H1 (cell line): Measurements from ENCODE around the gene MBTPS1. TPM values are rescaled to one million over a fixed set of nuclear protein-coding genes. Genes with fewer than 3 reads are reported as not detected.

Source experiments
- CTCF ChIA-PET: fragments of 300-600 bp; sonication (Branson Sonifier 250); formaldehyde crosslinking; loops from one replicate; lab custom pipeline; 2021; ENCODE audit not compliant: partially characterized antibody; lab: Charles Lee
- POLR2A ChIA-PET: fragments of 300-600 bp; sonication (Branson Sonifier 250); formaldehyde crosslinking; loops from one replicate; lab custom pipeline; 2021; ENCODE audit warnings: inconsistent platforms; ENCODE audit not compliant: partially characterized antibody; lab: Charles Lee
- DNase-seq, 2 experiments: peaks; one replicate each; pipeline versions ENCODE4 v3.0.0 to v3.0.0-alpha.2; 2010 to 2022; ENCODE audit warnings: low spot score in 2 of 2, low read depth in 1 of 2, mixed read lengths in 1 of 2
- FAIRE-seq: peaks from 2 replicates; lab custom pipeline; 2011; peaks lifted over from hg19 to GRCh38; lab: Jason Lieb, UNC
- H2AFZ ChIP-seq: 2 replicates; pipeline ENCODE4 v1.8.1; 2012; ENCODE audit warnings: low read length, inconsistent platforms
- H2AK5ac ChIP-seq: 2 replicates; pipeline ENCODE4 v1.6.1; 2013; ENCODE audit warnings: low read depth, low read length
- H2BK120ac ChIP-seq: replicated peaks from 2 replicates; pipeline ENCODE3; 2013; ENCODE audit warnings: low read depth, low read length, inconsistent platforms
- H2BK12ac ChIP-seq: 2 replicates; pipeline ENCODE4 v1.6.1; 2013; ENCODE audit warnings: low read depth, low read length
- H2BK15ac ChIP-seq: 2 replicates; pipeline ENCODE4 v1.6.1; 2013; ENCODE audit warnings: low read length
- H2BK20ac ChIP-seq: 2 replicates; pipeline ENCODE4 v1.6.1; 2013; ENCODE audit warnings: low read length
- H2BK5ac ChIP-seq: 2 replicates; pipeline ENCODE4 v1.6.1; 2013; ENCODE audit warnings: low read depth, low read length
- H3K14ac ChIP-seq: 2 replicates; pipeline ENCODE4 v1.6.1; 2013; ENCODE audit warnings: inconsistent platforms; ENCODE audit not compliant: insufficient read length
- H3K18ac ChIP-seq: 2 replicates; pipeline ENCODE4 v1.6.1; 2013; ENCODE audit warnings: low read length; ENCODE audit errors: extremely low read depth
- H3K23ac ChIP-seq: 2 replicates; pipeline ENCODE4 v1.6.1; 2013; ENCODE audit warnings: inconsistent platforms; ENCODE audit not compliant: insufficient read length
- H3K23me2 ChIP-seq: 2 replicates; pipeline ENCODE4 v1.6.1; 2013; ENCODE audit warnings: low read depth, low read length
- H3K27ac ChIP-seq: 2 replicates; pipeline ENCODE4 v1.6.1; 2011; ENCODE audit warnings: low read depth, low read length, inconsistent platforms
- H3K27me3 ChIP-seq, 4 experiments: replicated peaks in 1 of 4; 1 replicate in 1 of 4; 2 replicates in 3 of 4; pipeline versions ENCODE4 v1.6.1 to v1.8.1; 2011 to 2013; ENCODE audit warnings: low read length in 3 of 4, mild to moderate bottlenecking in 3 of 4, inconsistent platforms in 2 of 4, mixed read lengths in 2 of 4, moderate library complexity in 1 of 4; ENCODE audit not compliant: control insufficient read depth in 3 of 4, insufficient read depth in 3 of 4; ENCODE audit errors: extremely low read depth in 1 of 4
- H3K36me3 ChIP-seq, 4 experiments: 2 replicates each; pipeline versions ENCODE4 v1.6.1 to v1.8.1; 2011 to 2013; ENCODE audit warnings: mild to moderate bottlenecking in 4 of 4, low read length in 3 of 4, moderate library complexity in 2 of 4, control low read depth in 1 of 4, inconsistent platforms in 1 of 4; ENCODE audit not compliant: insufficient read depth in 4 of 4, control insufficient read depth in 2 of 4
- H3K4ac ChIP-seq: replicated peaks from 2 replicates; pipeline ENCODE3; 2013; ENCODE audit warnings: low read length, low read depth, mixed read lengths, inconsistent platforms; ENCODE audit not compliant: insufficient read length
- H3K4me1 ChIP-seq, 4 experiments: replicated peaks in 1 of 4; 1 replicate in 1 of 4; 2 replicates in 3 of 4; pipeline versions ENCODE4 v1.6.1 to v1.8.1; 2011 to 2013; ENCODE audit warnings: low read length in 3 of 4, inconsistent platforms in 2 of 4, mixed read lengths in 1 of 4; ENCODE audit not compliant: insufficient read depth in 4 of 4, control insufficient read depth in 3 of 4
- H3K4me2 ChIP-seq, 2 experiments: 2 replicates each; pipeline versions ENCODE4 v1.6.1 to v1.8.1; 2011 to 2013; ENCODE audit warnings: low read depth in 2 of 2, low read length in 2 of 2, control low read depth in 1 of 2, inconsistent platforms in 1 of 2, mild to moderate bottlenecking in 1 of 2; ENCODE audit not compliant: insufficient read depth in 1 of 2
- H3K4me3 ChIP-seq, 4 experiments: fragments of 200-600, 300-600 bp in 1 of 4; sonication (generic), shearing (Covaris generic), sonication (Bioruptor Twin) in 1 of 4; 2 replicates each; pipeline versions ENCODE4 v1.5.1 to v1.8.1; 2011 to 2016; ENCODE audit warnings: low read length in 4 of 4, low read depth in 3 of 4, control low read depth in 2 of 4, inconsistent platforms in 2 of 4, mild to moderate bottlenecking in 2 of 4, mixed read lengths in 1 of 4, moderate library complexity in 1 of 4; ENCODE audit not compliant: insufficient read depth in 2 of 4; ENCODE audit errors: extremely low read depth in 1 of 4
- H3K56ac ChIP-seq: replicated peaks from 2 replicates; pipeline ENCODE3; 2013; ENCODE audit warnings: low read depth, mild to moderate bottlenecking, mixed read lengths, low read length, inconsistent platforms; ENCODE audit not compliant: insufficient read length
- H3K79me1 ChIP-seq: 2 replicates; pipeline ENCODE4 v1.6.1; 2013; ENCODE audit warnings: low read depth, low read length, control low read depth
- H3K79me2 ChIP-seq, 2 experiments: 2 replicates each; pipeline versions ENCODE4 v1.6.1 to v1.8.1; 2012 to 2013; ENCODE audit warnings: low read length in 2 of 2, mild to moderate bottlenecking in 2 of 2, inconsistent platforms in 1 of 2; ENCODE audit not compliant: insufficient read depth in 2 of 2, control insufficient read depth in 1 of 2
- H3K9ac ChIP-seq, 4 experiments: replicated peaks in 1 of 4; 1 replicate in 1 of 4; 2 replicates in 3 of 4; pipeline versions ENCODE4 v1.6.1 to v1.8.1; 2011 to 2013; ENCODE audit warnings: low read depth in 3 of 4, low read length in 3 of 4, control low read depth in 2 of 4, mild to moderate bottlenecking in 2 of 4, moderate library complexity in 2 of 4, inconsistent platforms in 1 of 4; ENCODE audit errors: extremely low read depth in 1 of 4
- H3K9me3 ChIP-seq, 2 experiments: 2 replicates each; pipeline versions ENCODE4 v1.6.1 to v1.8.1; 2012 to 2013; ENCODE audit warnings: mild to moderate bottlenecking in 2 of 2, moderate library complexity in 2 of 2, control low read depth in 1 of 2, inconsistent platforms in 1 of 2, low read depth in 1 of 2, low read length in 1 of 2, mixed read lengths in 1 of 2; ENCODE audit not compliant: insufficient read depth in 2 of 2
- H4K20me1 ChIP-seq, 2 experiments: replicated peaks in 1 of 2; 2 replicates each; pipeline versions ENCODE3 to v1.8.1; 2011 to 2013; ENCODE audit warnings: inconsistent platforms in 2 of 2, low read length in 2 of 2, mild to moderate bottlenecking in 1 of 2; ENCODE audit not compliant: insufficient read depth in 2 of 2, control insufficient read depth in 1 of 2
- H4K5ac ChIP-seq: 2 replicates; pipeline ENCODE4 v1.6.1; 2013; ENCODE audit warnings: low read length, low read depth, mixed read lengths, inconsistent platforms; ENCODE audit not compliant: insufficient read length
- H4K8ac ChIP-seq: 2 replicates; pipeline ENCODE4 v1.8.0; 2013; ENCODE audit warnings: mild to moderate bottlenecking, moderate library complexity, low read length, inconsistent platforms; ENCODE audit not compliant: insufficient read depth; ENCODE audit errors: extremely low read depth
- H4K91ac ChIP-seq: replicated peaks from 2 replicates; pipeline ENCODE3; 2013; ENCODE audit warnings: low read length, mixed read lengths, inconsistent platforms; ENCODE audit not compliant: insufficient read length
- CHD1 ChIP-seq: IDR thresholded peaks from 2 replicates; pipeline ENCODE4 v1.6.1; 2012; ENCODE audit warnings: low read depth, low read length, improper control_type of control experiment
- PHF8 ChIP-seq: fragments of 200-600 bp; sonication (generic); conservative IDR thresholded peaks from 2 replicates; pipeline ENCODE4 v1.7.1; 2012; ENCODE audit warnings: low read depth, mild to moderate bottlenecking, inconsistent platforms, low read length, moderate library complexity
- TAF1 ChIP-seq: IDR thresholded peaks from 2 replicates; pipeline ENCODE4 v1.6.1; 2011; ENCODE audit warnings: mild to moderate bottlenecking, low read depth, low read length
- TAF7 ChIP-seq: optimal IDR thresholded peaks from 2 replicates; pipeline ENCODE3; 2011; ENCODE audit warnings: low read depth, mild to moderate bottlenecking, inconsistent platforms, low read length, moderate library complexity, borderline replicate concordance
- WGBS, 2 experiments: shearing (Covaris generic) in 1 of 2; methylation state at CpG; one replicate each; pipeline versions ENCODE4 v1.1.6 to v1.1.7; 2013 to 2015; ENCODE audit warnings: low lambda C conversion rate in 2 of 2, mixed read lengths in 2 of 2, inconsistent platforms in 1 of 2, low coverage in 1 of 2, missing lambda C conversion rate in 1 of 2; ENCODE audit not compliant: insufficient replicate concordance in 2 of 2, insufficient coverage in 1 of 2, insufficient read length in 1 of 2; ENCODE audit errors: extremely low coverage in 1 of 2, missing lambda C conversion rate in 1 of 2; 5-methylcytosine and 5-hydroxymethylcytosine counted together
- polyA plus RNA-seq, 7 experiments: library from polyadenylated mRNA; depleted of rRNA in 3 of 7; stranded (reverse) in 5 of 7; unstranded in 2 of 7; fragments of >200 nt in 5 of 7; fragments of 200-250 nt in 2 of 7; gene quantifications; 1 replicate in 5 of 7; 2 replicates in 1 of 7; 4 replicates in 1 of 7; pipeline versions ENCODE4 v1.2.1 to v1.2.3, GENCODE V29; 2011 to 2013; ENCODE audit warnings: missing spikeins in 2 of 7, mixed read lengths in 2 of 7
- total RNA-seq: library from RNA; stranded (reverse); fragmentation: NEBNext Ultra II Directional; extraction: Animal tissue kit (Norgen Biotek cat#: 25700); gene quantifications from 2 replicates; pipeline ENCODE4 v1.2.1, GENCODE V29; 2021

The MBTPS1 gene
- total and polyA plus RNA-seq, 2 of the 8 experiments (the other 6 are each of a cell fraction or from before 2014, with no cell fraction given) = 30.6 to 53.3 TPM

DNA sequence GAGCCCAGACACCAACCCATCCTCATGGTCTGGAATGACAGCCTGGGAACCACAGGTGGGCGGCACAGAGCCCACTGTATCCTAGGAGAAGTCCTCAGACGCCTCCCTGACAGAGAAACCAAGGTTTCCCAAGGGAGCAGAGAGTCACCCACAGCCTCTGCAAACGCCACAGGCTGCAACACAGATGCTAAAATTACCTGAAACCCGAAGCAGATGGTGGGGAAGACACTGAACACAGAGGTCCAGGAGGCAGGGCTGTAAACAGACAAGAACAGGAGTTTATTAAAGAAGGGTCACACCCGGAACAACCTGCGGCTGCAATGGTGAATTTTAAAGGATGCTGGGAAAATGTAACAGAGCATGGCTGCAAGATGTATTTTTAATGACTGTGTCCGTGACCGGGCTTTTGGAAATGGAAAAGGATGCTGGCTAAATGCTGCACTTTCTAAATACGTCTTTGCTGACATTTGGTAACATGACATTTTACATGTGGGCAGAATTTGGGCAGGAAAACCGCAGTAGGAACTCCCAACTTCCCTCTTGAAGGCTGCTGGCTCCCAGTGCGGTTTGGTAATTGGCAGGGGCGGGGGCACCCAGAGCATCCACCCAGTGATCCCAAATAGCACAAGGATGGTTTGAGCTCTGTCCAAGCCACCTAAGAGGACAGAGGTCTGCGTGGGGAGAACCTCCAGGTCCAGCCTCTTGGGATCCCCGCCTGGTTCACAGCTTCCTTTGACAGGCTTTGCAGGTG lies 87.3 kb downstream of the MBTPS1 start:
- Histone ChIP-seq H3K9me3 (no peaks in the 10 kb centered on the region), H2BK20ac (no peak overlapping the region), H3K79me1 (no peaks in the 10 kb centered on the region), H3K4me1 (peaks cover 0 to 8% (median 0%) of the 10 kb centered on the region in 4 experiments; a peak in 3 of 7 replicates), H2BK5ac (no peak overlapping the region), H3K79me2 (no peaks in the 10 kb centered on the region), H2AK5ac (no peak overlapping the region), H3K23ac (no peak overlapping the region), H4K20me1 (no peaks in the 10 kb centered on the region), H3K9ac (no peak overlapping the region), H3K4ac (no peak overlapping the region)
- no peak for FAIRE-seq
- no peak for TF ChIP-seq TAF1
- no peak for TF ChIP-seq TAF7
- no peak for TF ChIP-seq PHF8
- no peak for TF ChIP-seq CHD1
- TF ChIP-seq, all 59 proteins: peak for 0
- Histone ChIP-seq H3K4me2 (no peak overlapping the region), H4K5ac (no peak overlapping the region), H3K27me3 (no peaks in the 10 kb centered on the region), H3K56ac (no peak overlapping the region), H2BK12ac (no peak overlapping the region), H4K91ac (no peak overlapping the region), H3K18ac (no peak overlapping the region), H2BK120ac (no peak overlapping the region), H4K8ac (no peak overlapping the region), H3K14ac (no peak overlapping the region), H3K27ac (no peak overlapping the region), H3K23me2 (no peaks in the 10 kb centered on the region; the same call in 1 of the 2 replicates), H3K36me3 (no peaks in the 10 kb centered on the region), H2AFZ (no peak overlapping the region), H2BK15ac (no peak overlapping the region), H3K4me3 (no peak overlapping the region)
- CTCF ChIA-PET = interaction anchor here (0.8 to 5.1 kb wide), 4 partner anchors 9 to 73 kb away, joined by 3 to 31 read pairs (median 4); partner anchors contain the start of gene SLC38A8
- WGBS, 2 experiments = 92% methylated on average over 14 of the region's 14 CpGs; no CpG with 5 or more reads in 1 of the 2 experiments
- POLR2A ChIA-PET = interaction anchor here (0.9 kb wide), 1 partner anchor 103 kb away, joined by 3 read pairs; no protein-coding TSS in a partner anchor
- no peak for DNase-seq
